ENCODE measurements around the gene PAPPA2. TPM values are rescaled to one million over a fixed set of nuclear protein-coding genes. Genes with fewer than 3 reads are reported as not detected.

The PAPPA2 gene
- total and polyA plus RNA-seq, 2 donors (not counting 1 experiment from before 2014, with no cell fraction given) = not detected

DNA sequence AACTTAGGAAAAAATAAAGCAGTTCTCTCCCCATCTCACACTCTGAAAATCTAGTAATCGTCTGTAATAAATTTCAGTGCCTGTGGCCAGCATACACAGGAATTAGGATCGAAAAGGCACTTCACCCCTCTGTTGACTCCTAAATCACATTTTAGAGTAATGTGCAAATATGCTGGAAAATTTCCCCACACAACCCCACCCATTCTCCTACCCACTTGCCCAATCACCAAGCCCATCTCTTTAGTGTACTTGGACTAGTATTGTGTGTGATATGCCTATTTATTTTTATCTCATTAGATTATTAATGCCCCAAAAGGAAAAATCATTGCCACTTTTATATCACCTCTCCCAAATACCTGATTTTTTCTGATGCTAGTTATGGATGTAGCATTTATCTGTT is 378.3 kb downstream of the PAPPA2 start:
- Mint-ChIP-seq H3K4me3 (no peak overlapping the region), H3K9me3 (ENCODE audit: insufficient read depth) (no peaks in the 10 kb centered on the region), H3K27me3 (peaks cover 21% of the 10 kb centered on the region), H3K4me1 (no peaks in the 10 kb centered on the region), H3K27ac (no peak overlapping the region)
- ChIA-PET POLR2A (no interaction called here), CTCF (no interaction called here)
- Histone ChIP-seq H3K4me2 (replicated peaks; ENCODE audit: low read depth, low read length, poor library complexity, severe bottlenecking) (no peak overlapping the region), H3K27ac (ENCODE audit: low read length in 2 of 2) (no peak overlapping the region), H3K4me1 (ENCODE audit: control insufficient read depth in 2 of 2, insufficient read depth in 2 of 2, low read length in 2 of 2) (no peaks in the 10 kb centered on the region), H3K36me3 (replicated peaks in 1 of 2; ENCODE audit: control extremely low read depth in 1 of 2, control insufficient read depth in 1 of 2, extremely low read depth in 1 of 2, insufficient read depth in 2 of 2, low read length in 1 of 2) (no peaks in the 10 kb centered on the region), H3K27me3 (replicated peaks in 1 of 4; ENCODE audit: control extremely low read depth in 1 of 4, control insufficient read depth in 3 of 4, insufficient read depth in 4 of 4, low read length in 3 of 4) (peaks cover 0 to 3% (median 0%) of the 10 kb centered on the region in 4 experiments), H3K9me3 (ENCODE audit: control extremely low read depth in 1 of 3, control insufficient read depth in 2 of 3, insufficient read depth in 1 of 3, low read length in 2 of 3) (no peaks in the 10 kb centered on the region), H3K9ac (ENCODE audit: low read length) (no peak overlapping the region), H3K79me2 (ENCODE audit: control insufficient read depth, insufficient read depth, low read length) (no peaks in the 10 kb centered on the region), H2AFZ (ENCODE audit: insufficient read depth, low read depth, low read length, poor library complexity, severe bottlenecking) (no peak overlapping the region), H4K20me1 (ENCODE audit: control insufficient read depth, insufficient read depth, low read length, poor library complexity, severe bottlenecking) (no peaks in the 10 kb centered on the region), H3K4me3 (ENCODE audit: control extremely low read depth in 1 of 5, extremely low read depth in 1 of 5, insufficient read depth in 1 of 5, low read depth in 2 of 5, low read length in 4 of 5) (no peak overlapping the region)
- TF ChIP-seq, protein P1, sequence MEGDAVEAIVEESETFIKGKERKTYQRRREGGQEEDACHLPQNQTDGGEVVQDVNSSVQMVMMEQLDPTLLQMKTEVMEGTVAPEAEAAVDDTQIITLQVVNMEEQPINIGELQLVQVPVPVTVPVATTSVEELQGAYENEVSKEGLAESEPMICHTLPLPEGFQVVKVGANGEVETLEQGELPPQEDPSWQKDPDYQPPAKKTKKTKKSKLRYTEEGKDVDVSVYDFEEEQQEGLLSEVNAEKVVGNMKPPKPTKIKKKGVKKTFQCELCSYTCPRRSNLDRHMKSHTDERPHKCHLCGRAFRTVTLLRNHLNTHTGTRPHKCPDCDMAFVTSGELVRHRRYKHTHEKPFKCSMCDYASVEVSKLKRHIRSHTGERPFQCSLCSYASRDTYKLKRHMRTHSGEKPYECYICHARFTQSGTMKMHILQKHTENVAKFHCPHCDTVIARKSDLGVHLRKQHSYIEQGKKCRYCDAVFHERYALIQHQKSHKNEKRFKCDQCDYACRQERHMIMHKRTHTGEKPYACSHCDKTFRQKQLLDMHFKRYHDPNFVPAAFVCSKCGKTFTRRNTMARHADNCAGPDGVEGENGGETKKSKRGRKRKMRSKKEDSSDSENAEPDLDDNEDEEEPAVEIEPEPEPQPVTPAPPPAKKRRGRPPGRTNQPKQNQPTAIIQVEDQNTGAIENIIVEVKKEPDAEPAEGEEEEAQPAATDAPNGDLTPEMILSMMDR (IDR thresholded peaks at IDR 0.05) = no peak
- no peak for TF ChIP-seq EZH2 (IDR thresholded peaks at IDR 0.05; ENCODE audit: borderline replicate concordance, insufficient read depth, low read depth, low read length, poor library complexity, severe bottlenecking)
- intact Hi-C loops (cut with micrococcal nuclease) = no loop called here
- ATAC-seq (ENCODE audit: low read depth) (no peak), DNase-seq (no peak)
- WGBS (ENCODE audit: insufficient coverage) = no CpG with 5 or more reads among the region's 2 CpGs

DNA sequence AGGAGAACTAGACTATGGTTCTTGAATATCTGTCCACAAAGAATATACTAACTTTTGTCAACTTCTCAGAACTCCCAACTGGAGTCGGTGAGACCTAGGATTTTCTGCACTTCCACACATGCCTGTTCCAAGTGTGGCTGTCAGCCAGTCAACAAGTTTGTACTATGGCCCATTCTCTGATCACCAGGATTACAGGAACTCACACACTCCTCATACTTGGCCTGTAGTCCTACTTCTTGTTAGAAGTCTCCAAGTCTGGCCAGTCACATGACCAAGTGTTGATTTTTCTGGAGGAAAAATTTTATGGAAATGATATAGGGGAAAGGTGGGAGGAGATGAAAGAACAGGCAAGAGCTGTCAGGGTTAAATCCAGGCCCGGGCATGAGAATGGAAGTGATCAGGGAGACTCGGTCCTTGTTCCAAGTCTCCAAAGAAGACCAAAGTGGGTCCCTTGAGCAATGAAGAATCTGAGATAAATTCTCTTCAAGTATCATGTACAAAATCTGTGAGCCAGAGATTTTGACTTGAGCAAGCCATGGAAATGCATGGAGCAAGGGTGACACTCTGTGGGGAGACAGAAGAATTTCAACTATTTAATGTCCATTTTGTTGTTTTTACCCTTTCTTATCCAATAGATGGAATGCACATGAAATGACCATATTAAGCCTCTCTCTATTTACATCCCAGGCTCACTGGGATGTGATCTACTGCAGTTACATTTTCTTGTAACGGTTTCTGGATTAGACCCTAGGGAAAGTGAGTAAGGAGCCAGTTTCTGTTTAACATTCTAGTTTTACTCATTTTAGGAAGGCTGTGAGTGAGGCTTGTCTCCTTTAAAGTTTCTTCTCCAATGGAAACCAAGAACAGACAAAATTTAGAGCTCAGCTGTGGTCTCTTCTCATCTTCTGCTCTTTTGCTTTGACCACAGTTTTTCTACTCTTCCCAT is 380.6 kb downstream of the PAPPA2 start:
- no peak overlapping the region for H3K27ac Mint-ChIP-seq
- intact Hi-C loops (cut with micrococcal nuclease) = no loop called here

More for the DNA sequence above, 380.6 kb downstream of the PAPPA2 start:
- no peaks in the 10 kb centered on the region for H3K9me3 ChIP-seq (ENCODE audit: control extremely low read depth in 1 of 3, control insufficient read depth in 2 of 3, insufficient read depth in 1 of 3, low read length in 2 of 3)
- no peaks in the 10 kb centered on the region for H3K36me3 ChIP-seq (replicated peaks in 1 of 2; ENCODE audit: control extremely low read depth in 1 of 2, control insufficient read depth in 1 of 2, extremely low read depth in 1 of 2, insufficient read depth in 2 of 2, low read length in 1 of 2)
- peaks cover 0 to 3% (median 0%) of the 10 kb centered on the region in 4 experiments for H3K27me3 ChIP-seq (replicated peaks in 1 of 4; ENCODE audit: control extremely low read depth in 1 of 4, control insufficient read depth in 3 of 4, insufficient read depth in 4 of 4, low read length in 3 of 4)
- Mint-ChIP-seq H3K9me3 (ENCODE audit: insufficient read depth) (no peaks in the 10 kb centered on the region), H3K27me3 (peaks cover 21% of the 10 kb centered on the region), H3K4me1 (no peaks in the 10 kb centered on the region), H3K4me3 (no peak overlapping the region)
- no peaks in the 10 kb centered on the region for H4K20me1 ChIP-seq (ENCODE audit: control insufficient read depth, insufficient read depth, low read length, poor library complexity, severe bottlenecking)
- H3K4me3 ChIP-seq (ENCODE audit: control extremely low read depth in 1 of 5, extremely low read depth in 1 of 5, insufficient read depth in 1 of 5, low read depth in 2 of 5, low read length in 4 of 5) = no peak overlapping the region
- H3K27ac ChIP-seq (ENCODE audit: low read length in 2 of 2) = no peak overlapping the region
- no peak for ATAC-seq (ENCODE audit: low read depth)
- H3K4me2 ChIP-seq (replicated peaks; ENCODE audit: low read depth, low read length, poor library complexity, severe bottlenecking) = no peak overlapping the region
- TF ChIP-seq, protein P1 (IDR thresholded peaks at IDR 0.05) = no peak
- TF ChIP-seq EZH2 (IDR thresholded peaks at IDR 0.05; ENCODE audit: borderline replicate concordance, insufficient read depth, low read depth, low read length, poor library complexity, severe bottlenecking) = no peak
- H3K79me2 ChIP-seq (ENCODE audit: control insufficient read depth, insufficient read depth, low read length) = no peaks in the 10 kb centered on the region
- H3K4me1 ChIP-seq (ENCODE audit: control insufficient read depth in 2 of 2, insufficient read depth in 2 of 2, low read length in 2 of 2) = no peaks in the 10 kb centered on the region
- no peak overlapping the region for H2AFZ ChIP-seq (ENCODE audit: insufficient read depth, low read depth, low read length, poor library complexity, severe bottlenecking)
- no peak for DNase-seq
- 68% methylated on average over 3 of the region's 4 CpGs for WGBS (ENCODE audit: insufficient coverage)
- POLR2A ChIA-PET = no interaction called here
- H3K9ac ChIP-seq (ENCODE audit: low read length) = no peak overlapping the region
- CTCF ChIA-PET = no interaction called here

Data from B cell (primary cell).